ENCODE data around the gene FRS3.

Gene FRS3

GRCh38 chr6:41739041-41739440, 40.7 kb downstream of the FRS3 start:
- no peak for DNase-seq

- no peak for DNase-seq
These were observed 42.0 kb downstream of the FRS3 start for GRCh38 chr6:41737591-41738130.

- no peak for DNase-seq
These were observed 42.7 kb downstream of the FRS3 start for GRCh38 chr6:41736800-41737555.

- no peak for DNase-seq
These were observed 43.4 kb downstream of the FRS3 start for GRCh38 chr6:41736186-41736733.

- peak; percentile 97 for DNase-seq
These were observed 44.1 kb downstream of the FRS3 start, which contains the start of gene TFEB for GRCh38 chr6:41735427-41736185. TFEB (minus strand) TSS chr6:41735608; CDS start chr6:41691213, 44,395 bp downstream.

- peak; percentile 84 for DNase-seq
These were observed 44.9 kb downstream of the FRS3 start for GRCh38 chr6:41734666-41735426.

GRCh38 chr6:41733707-41734665, 45.7 kb downstream of the FRS3 start:
- peak; percentile 89 for DNase-seq

GRCh38 chr6:41733360-41733706, 46.4 kb downstream of the FRS3 start:
- DNase-seq, result no peak

GRCh38 chr6:41732591-41733359, 46.9 kb downstream of the FRS3 start:
- peak; percentile 31 for DNase-seq

- no peak for DNase-seq
These were observed 47.6 kb downstream of the FRS3 start for GRCh38 chr6:41732149-41732548.

GRCh38 chr6:41731561-41732086, 48.1 kb downstream of the FRS3 start:
- no peak for DNase-seq

GRCh38 chr6:41730531-41731436, 48.9 kb downstream of the FRS3 start:
- no peak for DNase-seq

GRCh38 chr6:41729624-41730023, 50.1 kb downstream of the FRS3 start:
- DNase-seq, result no peak

- DNase-seq, result no peak
These were observed 50.7 kb downstream of the FRS3 start for GRCh38 chr6:41728954-41729353.

- DNase-seq, result no peak
These were observed 51.4 kb downstream of the FRS3 start for GRCh38 chr6:41728073-41728936.

- DNase-seq, result no peak
These were observed 52.0 kb downstream of the FRS3 start for GRCh38 chr6:41727705-41728072.

- no peak for DNase-seq
These were observed 52.8 kb downstream of the FRS3 start for GRCh38 chr6:41726876-41727275.
